ENCODE data around the gene AP3B1. TPM values are rescaled to one million over a fixed set of nuclear protein-coding genes. Genes with fewer than 3 reads are reported as not detected.

The AP3B1 gene
- total and polyA plus RNA-seq, 2 experiments from 2014 or later = 29.4 to 41.4 TPM

- H3K9me3 ChIP-seq (ENCODE audit: low read depth) = peaks cover 7% of the 10 kb centered on the region
- TF ChIP-seq EZH2 (IDR thresholded peaks at IDR 0.05; ENCODE audit: borderline replicate concordance) (no peak), CTCF (IDR thresholded peaks at IDR 0.05; ENCODE audit: poor library complexity) (no peak), EZH2phosphoT487 (IDR thresholded peaks at IDR 0.05; ENCODE audit: low read depth, severe bottlenecking, unreplicated experiment) (no peak)
- no peak overlapping the region for H3K4me2 ChIP-seq
- H4K20me1 ChIP-seq (ENCODE audit: insufficient read depth, poor library complexity, severe bottlenecking) = no peaks in the 10 kb centered on the region
- H3K27me3 ChIP-seq = no peaks in the 10 kb centered on the region
- no peaks in the 10 kb centered on the region for H3K36me3 ChIP-seq (replicated peaks; ENCODE audit: insufficient read depth, low read depth)
- 95% methylated on average over 2 of the region's 2 CpGs for WGBS (ENCODE audit: low lambda C conversion rate, missing lambda C conversion rate)
- no peak overlapping the region for H3K4me3 ChIP-seq
- H3K4me1 ChIP-seq (ENCODE audit: insufficient read depth) = no peaks in the 10 kb centered on the region
- no peaks in the 10 kb centered on the region for H3K9me2 ChIP-seq (replicated peaks; ENCODE audit: insufficient read depth)
- no peaks in the 10 kb centered on the region for H3K79me2 ChIP-seq
- DNase-seq (ENCODE audit: low spot score) = no peak
- H3K27ac ChIP-seq = no peak overlapping the region
- no peak overlapping the region for H2AFZ ChIP-seq
Observed at GRCh38 chr5:78336698-78337097, 42.2 kb upstream of the AP3B1 start.

- Histone ChIP-seq H3K4me1 (ENCODE audit: insufficient read depth) (no peaks in the 10 kb centered on the region), H3K27ac (no peak overlapping the region), H3K79me2 (no peaks in the 10 kb centered on the region), H3K27me3 (no peaks in the 10 kb centered on the region), H2AFZ (no peak overlapping the region), H3K9me2 (replicated peaks; ENCODE audit: insufficient read depth) (no peaks in the 10 kb centered on the region), H3K4me2 (no peak overlapping the region), H4K20me1 (ENCODE audit: insufficient read depth, poor library complexity, severe bottlenecking) (no peaks in the 10 kb centered on the region), H3K36me3 (replicated peaks; ENCODE audit: insufficient read depth, low read depth) (no peaks in the 10 kb centered on the region), H3K4me3 (no peak overlapping the region), H3K9me3 (ENCODE audit: low read depth) (peaks cover 7% of the 10 kb centered on the region)
- no peak for DNase-seq (ENCODE audit: low spot score)
- WGBS (ENCODE audit: low lambda C conversion rate, missing lambda C conversion rate) = 51% methylated on average over 2 of the region's 2 CpGs
- TF ChIP-seq CTCF (IDR thresholded peaks at IDR 0.05; ENCODE audit: poor library complexity) (no peak), EZH2phosphoT487 (IDR thresholded peaks at IDR 0.05; ENCODE audit: low read depth, severe bottlenecking, unreplicated experiment) (peak; percentile 59)
Observed at GRCh38 chr5:78335976-78336375, 41.5 kb upstream of the AP3B1 start.

- Histone ChIP-seq H2AFZ (no peak overlapping the region), H3K4me2 (no peak overlapping the region), H3K27me3 (no peaks in the 10 kb centered on the region), H3K27ac (no peak overlapping the region), H4K20me1 (ENCODE audit: insufficient read depth, poor library complexity, severe bottlenecking) (no peaks in the 10 kb centered on the region), H3K4me3 (no peak overlapping the region), H3K9me3 (ENCODE audit: low read depth) (peaks cover 7% of the 10 kb centered on the region), H3K4me1 (ENCODE audit: insufficient read depth) (no peaks in the 10 kb centered on the region), H3K9me2 (replicated peaks; ENCODE audit: insufficient read depth) (no peaks in the 10 kb centered on the region), H3K79me2 (no peaks in the 10 kb centered on the region), H3K36me3 (replicated peaks; ENCODE audit: insufficient read depth, low read depth) (no peaks in the 10 kb centered on the region)
- 47% methylated on average over 3 of the region's 3 CpGs for WGBS (ENCODE audit: low lambda C conversion rate, missing lambda C conversion rate)
- no peak for DNase-seq (ENCODE audit: low spot score)
- TF ChIP-seq EZH2phosphoT487 (IDR thresholded peaks at IDR 0.05; ENCODE audit: low read depth, severe bottlenecking, unreplicated experiment) (no peak), EZH2 (IDR thresholded peaks at IDR 0.05; ENCODE audit: borderline replicate concordance) (no peak), CTCF (IDR thresholded peaks at IDR 0.05; ENCODE audit: poor library complexity) (no peak)
Observed at GRCh38 chr5:78334811-78335210, 40.3 kb upstream of the AP3B1 start.

- H3K9me3 ChIP-seq (ENCODE audit: low read depth) = no peaks in the 10 kb centered on the region
- H2AFZ ChIP-seq = no peak overlapping the region
- DNase-seq (ENCODE audit: low spot score) = no peak
- H3K36me3 ChIP-seq (replicated peaks; ENCODE audit: insufficient read depth, low read depth) = no peaks in the 10 kb centered on the region
- no peak overlapping the region for H3K27ac ChIP-seq
- TF ChIP-seq EZH2 (IDR thresholded peaks at IDR 0.05; ENCODE audit: borderline replicate concordance) (no peak), EZH2phosphoT487 (IDR thresholded peaks at IDR 0.05; ENCODE audit: low read depth, severe bottlenecking, unreplicated experiment) (no peak), CTCF (IDR thresholded peaks at IDR 0.05; ENCODE audit: poor library complexity) (no peak)
- H3K4me2 ChIP-seq = no peak overlapping the region
- no peaks in the 10 kb centered on the region for H3K27me3 ChIP-seq
- no peak overlapping the region for H3K4me3 ChIP-seq
- no peaks in the 10 kb centered on the region for H4K20me1 ChIP-seq (ENCODE audit: insufficient read depth, poor library complexity, severe bottlenecking)
- no peaks in the 10 kb centered on the region for H3K79me2 ChIP-seq
- H3K9me2 ChIP-seq (replicated peaks; ENCODE audit: insufficient read depth) = no peaks in the 10 kb centered on the region
- no peaks in the 10 kb centered on the region for H3K4me1 ChIP-seq (ENCODE audit: insufficient read depth)
Observed at GRCh38 chr5:78331523-78332080, 37.1 kb upstream of the AP3B1 start.
